AG09319 (cell line): ENCODE measurements around the gene SYTL1.

Experiments
- DNase-seq: peaks from one replicate; pipeline ENCODE4 v3.0.0-alpha.2; 2010; ENCODE audit warnings: low read depth; ENCODE audit errors: extremely low read depth
- TF ChIP-seq, protein P1 (sequence below): IDR thresholded peaks from 2 replicates; pipeline ENCODE4 v1.5.1; 2011; ENCODE audit warnings: low read depth, mild to moderate bottlenecking, inconsistent platforms, low read length, moderate library complexity

The SYTL1 gene, protein sequence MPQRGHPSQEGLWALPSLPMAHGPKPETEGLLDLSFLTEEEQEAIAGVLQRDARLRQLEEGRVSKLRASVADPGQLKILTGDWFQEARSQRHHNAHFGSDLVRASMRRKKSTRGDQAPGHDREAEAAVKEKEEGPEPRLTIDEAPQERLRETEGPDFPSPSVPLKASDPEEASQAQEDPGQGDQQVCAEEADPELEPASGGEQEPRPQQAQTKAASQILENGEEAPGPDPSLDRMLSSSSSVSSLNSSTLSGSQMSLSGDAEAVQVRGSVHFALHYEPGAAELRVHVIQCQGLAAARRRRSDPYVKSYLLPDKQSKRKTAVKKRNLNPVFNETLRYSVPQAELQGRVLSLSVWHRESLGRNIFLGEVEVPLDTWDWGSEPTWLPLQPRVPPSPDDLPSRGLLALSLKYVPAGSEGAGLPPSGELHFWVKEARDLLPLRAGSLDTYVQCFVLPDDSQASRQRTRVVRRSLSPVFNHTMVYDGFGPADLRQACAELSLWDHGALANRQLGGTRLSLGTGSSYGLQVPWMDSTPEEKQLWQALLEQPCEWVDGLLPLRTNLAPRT

DNA sequence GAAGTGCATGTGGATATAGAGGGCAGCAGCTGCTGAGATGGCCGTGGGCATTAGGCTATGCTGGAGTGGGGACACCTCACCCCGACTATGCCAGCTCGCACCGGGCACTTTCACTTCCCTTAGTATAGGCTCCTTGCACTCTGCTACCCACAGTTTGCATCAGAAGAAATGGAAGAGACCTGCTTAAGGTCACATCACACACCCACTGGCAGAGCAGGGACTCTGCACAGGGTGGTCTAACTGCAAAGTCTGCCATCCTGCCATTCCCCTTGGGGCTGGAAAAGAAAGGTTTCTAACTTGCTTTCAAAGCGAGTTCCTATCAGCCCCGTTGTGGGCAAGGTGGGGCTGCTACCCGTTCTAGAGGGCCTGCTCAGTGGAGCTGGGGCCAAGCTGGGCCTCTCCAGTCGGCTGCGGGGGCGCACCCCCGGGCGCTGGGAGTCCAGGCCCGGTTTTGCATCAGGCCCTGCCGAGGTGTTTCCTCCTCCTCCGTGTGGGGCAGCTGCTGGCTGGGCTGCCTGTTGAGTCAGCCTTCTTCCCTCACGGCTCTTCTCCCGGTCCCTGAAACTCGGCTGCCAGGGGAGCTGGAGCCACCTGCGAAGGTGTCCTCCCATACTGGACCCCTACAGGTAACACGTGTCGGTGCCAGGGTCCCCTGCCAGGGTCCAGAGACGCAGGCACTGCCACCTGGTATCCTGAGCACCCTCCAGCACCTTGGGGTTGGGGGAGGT is at the start of gene SYTL1:
TSS of gene SYTL1 (plus strand) at position 498 of the 728 bp plus-strand sequence. CDS start 3,313 bp downstream, outside the sequence.
- TF ChIP-seq, protein P1, sequence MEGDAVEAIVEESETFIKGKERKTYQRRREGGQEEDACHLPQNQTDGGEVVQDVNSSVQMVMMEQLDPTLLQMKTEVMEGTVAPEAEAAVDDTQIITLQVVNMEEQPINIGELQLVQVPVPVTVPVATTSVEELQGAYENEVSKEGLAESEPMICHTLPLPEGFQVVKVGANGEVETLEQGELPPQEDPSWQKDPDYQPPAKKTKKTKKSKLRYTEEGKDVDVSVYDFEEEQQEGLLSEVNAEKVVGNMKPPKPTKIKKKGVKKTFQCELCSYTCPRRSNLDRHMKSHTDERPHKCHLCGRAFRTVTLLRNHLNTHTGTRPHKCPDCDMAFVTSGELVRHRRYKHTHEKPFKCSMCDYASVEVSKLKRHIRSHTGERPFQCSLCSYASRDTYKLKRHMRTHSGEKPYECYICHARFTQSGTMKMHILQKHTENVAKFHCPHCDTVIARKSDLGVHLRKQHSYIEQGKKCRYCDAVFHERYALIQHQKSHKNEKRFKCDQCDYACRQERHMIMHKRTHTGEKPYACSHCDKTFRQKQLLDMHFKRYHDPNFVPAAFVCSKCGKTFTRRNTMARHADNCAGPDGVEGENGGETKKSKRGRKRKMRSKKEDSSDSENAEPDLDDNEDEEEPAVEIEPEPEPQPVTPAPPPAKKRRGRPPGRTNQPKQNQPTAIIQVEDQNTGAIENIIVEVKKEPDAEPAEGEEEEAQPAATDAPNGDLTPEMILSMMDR = no peak
- DNase-seq = no peak

DNA sequence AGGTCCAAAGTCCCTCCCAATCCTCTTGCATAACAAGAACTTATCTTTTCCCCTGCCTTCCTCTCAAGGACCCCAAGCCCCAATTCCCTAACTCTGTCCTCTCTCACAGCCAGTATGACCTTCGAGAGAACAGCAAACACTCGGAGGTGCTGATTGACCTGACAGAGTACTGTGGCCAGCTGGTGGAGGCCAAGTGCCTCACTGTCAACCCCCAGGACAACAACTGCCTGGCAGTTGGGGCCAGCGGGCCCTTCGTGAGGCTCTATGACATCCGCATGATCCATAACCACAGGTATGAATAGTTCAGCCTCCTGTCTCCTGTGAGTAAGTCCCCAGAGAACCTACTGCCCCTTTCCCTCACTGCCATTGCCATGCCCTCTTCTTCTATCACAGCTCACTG is 49.7 kb upstream of the SYTL1 start:
- no peak for DNase-seq
- TF ChIP-seq, protein P1 = no peak

DNA sequence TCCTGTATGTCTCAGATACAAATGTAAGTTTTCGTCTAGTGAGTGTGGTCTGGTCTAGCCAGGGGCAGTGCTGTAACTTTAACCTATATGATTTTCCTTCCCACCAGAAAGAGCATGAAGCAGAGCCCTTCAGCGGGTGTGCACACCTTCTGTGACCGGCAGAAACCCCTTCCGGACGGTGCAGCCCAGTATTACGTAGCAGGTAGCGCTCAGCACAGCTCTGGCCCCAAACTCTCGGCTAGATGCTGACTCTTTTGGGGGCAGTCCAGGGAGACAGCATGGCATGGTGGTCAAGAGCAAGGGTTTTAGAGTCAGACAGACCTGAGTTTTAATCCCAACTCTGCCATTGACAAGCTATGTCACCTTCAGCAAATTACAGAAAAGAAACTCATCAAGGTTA is 47.9 kb upstream of the SYTL1 start:
- DNase-seq = no peak
- TF ChIP-seq, protein P1 = no peak

DNA sequence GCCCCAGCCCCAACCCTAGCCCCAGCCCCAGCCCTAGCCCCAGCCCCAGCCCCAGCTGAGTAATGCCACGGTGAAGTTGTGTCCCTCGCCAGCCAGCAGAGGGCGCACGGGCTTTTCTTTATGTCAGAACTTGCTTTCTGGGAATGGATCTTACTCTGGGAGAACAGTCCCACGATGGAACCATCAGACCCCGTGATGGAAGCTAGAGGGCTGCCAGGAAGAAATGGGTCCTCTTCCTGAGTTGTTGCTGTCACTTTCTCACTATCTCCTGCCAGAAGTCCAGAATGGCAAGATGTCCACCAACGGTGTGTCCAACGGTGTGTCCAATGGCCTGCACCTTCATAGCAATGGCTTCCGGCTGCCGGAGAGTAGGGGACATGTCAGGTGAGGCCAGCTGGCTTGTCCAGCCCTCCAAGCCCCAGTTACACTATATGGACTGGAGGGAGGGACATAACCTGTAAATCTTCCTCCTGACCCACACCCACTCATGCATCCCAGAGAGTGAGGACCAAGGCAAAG is 45.0 kb upstream of the SYTL1 start:
- TF ChIP-seq, protein P1 = peak; percentile 71

DNA sequence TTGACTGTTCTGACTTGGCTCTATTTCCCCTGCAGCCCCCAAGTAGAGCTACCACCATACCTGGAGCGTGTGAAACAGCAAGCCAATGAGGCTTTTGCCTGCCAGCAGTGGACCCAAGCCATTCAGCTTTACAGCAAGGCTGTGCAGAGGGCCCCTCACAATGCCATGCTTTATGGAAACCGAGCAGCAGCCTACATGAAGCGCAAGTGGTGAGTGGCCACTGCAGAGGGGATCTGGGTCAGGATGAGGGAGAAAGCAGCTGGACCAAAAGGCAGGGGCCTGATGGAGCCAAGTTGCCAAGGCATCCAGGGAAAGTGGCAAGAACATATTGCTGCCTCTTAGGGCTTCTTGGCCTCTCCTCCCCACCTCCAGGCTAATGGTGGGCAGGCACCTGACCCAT is 43.9 kb upstream of the SYTL1 start:
- TF ChIP-seq, protein P1 = no peak
- DNase-seq = no peak

More for the DNA sequence above, 45.0 kb upstream of the SYTL1 start:
- DNase-seq = no peak

DNA sequence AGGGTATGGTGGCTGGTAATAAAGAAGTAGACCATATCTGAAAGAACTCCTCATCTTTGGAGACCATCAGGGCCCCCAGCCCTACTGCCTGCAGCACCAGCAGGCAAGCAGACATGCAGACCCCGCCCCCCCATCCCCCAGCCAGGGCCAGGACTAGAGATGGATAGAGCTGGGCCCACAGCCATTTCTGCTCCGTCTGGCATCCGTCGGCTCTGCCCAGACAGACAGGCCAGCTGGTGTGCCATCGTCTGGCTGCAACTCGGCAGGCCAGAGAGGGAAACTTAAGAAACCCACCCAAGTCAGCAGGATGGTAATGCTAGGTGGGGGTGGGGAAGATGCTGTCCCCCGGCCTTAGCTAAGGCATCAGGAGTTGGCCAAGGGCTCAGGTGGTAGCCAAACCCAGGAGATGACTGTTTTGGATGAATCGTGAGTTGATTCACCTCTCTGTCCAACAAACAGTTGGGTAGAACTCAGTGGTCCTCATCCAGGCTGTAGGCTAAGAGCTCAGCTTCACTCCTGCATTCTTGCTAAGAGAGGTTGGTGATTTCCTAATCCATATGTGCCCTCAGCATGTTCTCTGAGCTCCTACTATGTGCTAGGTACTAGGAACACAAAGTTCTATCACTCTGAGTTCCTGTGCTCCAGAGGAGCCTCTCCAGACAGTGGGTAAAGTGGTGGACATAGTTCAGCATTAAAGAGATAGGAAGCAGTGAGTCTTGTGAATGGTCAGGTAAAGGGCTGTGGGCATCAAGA is 43.0 kb upstream of the SYTL1 start:
- DNase-seq = no peak
- TF ChIP-seq, protein P1 = no peak
